Common myeloid progenitor, CD34-positive (primary cell): ENCODE results near the gene SOX5.

Experiments used
- CTCF ChIA-PET: fragments of 350-600 bp; sonication (Branson Sonifier 250); formaldehyde crosslinking; loops from one replicate; lab custom pipeline; 2021; ENCODE audit warnings: antibody characterized with exemption; lab: Charles Lee
- POLR2A ChIA-PET: fragments of 350-600 bp; sonication (Branson Sonifier 250); formaldehyde crosslinking; loops from one replicate; lab custom pipeline; 2021; ENCODE audit warnings: antibody characterized with exemption; lab: Charles Lee
- DNase-seq, 3 donors: peaks; one replicate each; pipeline versions ENCODE4 v3.0.0 to v3.0.0-alpha.2; 2013
- H3K27ac ChIP-seq, 2 experiments: 1 replicate in 1 of 2; 2 replicates in 1 of 2; pipeline ENCODE4 v1.7.0; 2013; ENCODE audit warnings: inconsistent platforms in 2 of 2, low read length in 2 of 2, mild to moderate bottlenecking in 2 of 2, low read depth in 1 of 2, moderate library complexity in 1 of 2; ENCODE audit not compliant: severe bottlenecking in 2 of 2, insufficient read depth in 1 of 2, poor library complexity in 1 of 2
- H3K27me3 ChIP-seq, 5 experiments: replicated peaks in 2 of 5; 1 replicate in 3 of 5; 2 replicates in 2 of 5; pipeline versions ENCODE4 v1.6.1 to v1.7.0; 2013; ENCODE audit warnings: low read length in 4 of 5, mild to moderate bottlenecking in 2 of 5, moderate library complexity in 2 of 5, inconsistent platforms in 1 of 5; ENCODE audit not compliant: insufficient read depth in 5 of 5, control insufficient read depth in 4 of 5
- H3K36me3 ChIP-seq, 4 experiments: 1 replicate in 2 of 4; 2 replicates in 2 of 4; pipeline versions ENCODE4 v1.6.1 to v1.7.0; 2013; ENCODE audit warnings: low read length in 3 of 4, control low read depth in 1 of 4, mild to moderate bottlenecking in 1 of 4; ENCODE audit not compliant: control insufficient read depth in 4 of 4, insufficient read depth in 4 of 4
- H3K4me1 ChIP-seq, 4 experiments: 1 replicate in 3 of 4; 2 replicates in 1 of 4; pipeline versions ENCODE4 v1.6.1 to v1.7.1; 2013; ENCODE audit warnings: low read length in 3 of 4, mild to moderate bottlenecking in 3 of 4, control low read depth in 1 of 4, inconsistent platforms in 1 of 4, moderate library complexity in 1 of 4; ENCODE audit not compliant: control insufficient read depth in 4 of 4, insufficient read depth in 4 of 4; ENCODE audit errors: control extremely low read depth in 1 of 4
- H3K4me3 ChIP-seq, 7 experiments: 1 replicate in 4 of 7; 2 replicates in 3 of 7; pipeline versions ENCODE4 v1.5.1 to v1.7.0; 2013; ENCODE audit warnings: mild to moderate bottlenecking in 7 of 7, low read length in 6 of 7, moderate library complexity in 6 of 7, inconsistent platforms in 2 of 7, low read depth in 2 of 7, control low read depth in 1 of 7; ENCODE audit not compliant: insufficient read depth in 4 of 7, control insufficient read depth in 1 of 7; ENCODE audit errors: extremely low read depth in 1 of 7
- H3K9me3 ChIP-seq, 5 experiments: 1 replicate in 4 of 5; 2 replicates in 1 of 5; pipeline versions ENCODE4 v1.6.1 to v1.7.1; 2013; ENCODE audit warnings: low read length in 4 of 5, mild to moderate bottlenecking in 2 of 5, inconsistent platforms in 1 of 5, low read depth in 1 of 5, moderate library complexity in 1 of 5; ENCODE audit not compliant: control insufficient read depth in 4 of 5, insufficient read depth in 2 of 5; ENCODE audit errors: control extremely low read depth in 1 of 5
- WGBS: methylation state at CpG from one replicate; pipeline ENCODE4 v1.1.5; 2013; ENCODE audit not compliant: insufficient coverage; 5-methylcytosine and 5-hydroxymethylcytosine counted together

The SOX5 gene

GRCh38 chr12:23540572-23540971 is 408.9 kb downstream of the SOX5 start:
- ChIA-PET POLR2A (no interaction called here), CTCF (interaction anchor here (0.5 kb wide), 1 partner anchor 1089 kb away, joined by 3 read pairs; no protein-coding TSS in a partner anchor)
- H3K9me3 ChIP-seq: no peaks in the 10 kb centered on the region
- no peaks in the 10 kb centered on the region for H3K27me3 ChIP-seq
- H3K4me3 ChIP-seq: no peak overlapping the region
- no peaks in the 10 kb centered on the region for H3K4me1 ChIP-seq
- 100% methylated on average over 4 of the region's 7 CpGs for WGBS
- DNase-seq: no peak
- H3K36me3 ChIP-seq: no peaks in the 10 kb centered on the region
- H3K27ac ChIP-seq: no peak overlapping the region

- Histone ChIP-seq H3K36me3 (no peaks in the 10 kb centered on the region), H3K4me3 (no peak overlapping the region), H3K9me3 (no peaks in the 10 kb centered on the region), H3K27ac (no peak overlapping the region), H3K27me3 (no peaks in the 10 kb centered on the region), H3K4me1 (no peaks in the 10 kb centered on the region)
- CTCF ChIA-PET: no interaction called here
- POLR2A ChIA-PET: no interaction called here
- 97% methylated on average over 7 of the region's 7 CpGs for WGBS
- DNase-seq: no peak
These were observed 413.2 kb downstream of the SOX5 start for GRCh38 chr12:23536293-23536692.

DNA sequence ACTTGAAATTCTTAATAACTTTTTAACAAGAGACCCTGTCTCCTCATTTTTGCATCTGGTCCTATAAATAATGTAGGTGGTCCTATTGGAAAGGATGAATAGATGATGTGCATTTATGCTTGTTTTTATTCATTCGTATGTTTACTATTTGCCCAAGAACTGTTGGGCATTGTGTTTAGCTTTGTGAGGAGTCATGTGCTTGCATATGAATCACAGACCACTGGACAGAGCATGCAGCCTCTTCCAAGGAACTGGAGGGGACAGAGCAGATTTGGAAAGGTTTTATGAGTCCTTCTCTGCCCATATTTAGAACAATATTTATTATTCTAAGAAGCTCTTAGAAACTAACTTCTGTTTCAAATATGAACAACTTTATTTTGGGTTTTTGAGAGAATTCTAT is 414.0 kb downstream of the SOX5 start:
- no peaks in the 10 kb centered on the region for H3K36me3 ChIP-seq
- H3K4me3 ChIP-seq: no peak overlapping the region
- H3K27me3 ChIP-seq: no peaks in the 10 kb centered on the region
- H3K27ac ChIP-seq: no peak overlapping the region
- ChIA-PET POLR2A (no interaction called here), CTCF (no interaction called here)
- 100% methylated on average over 1 of the region's 1 CpG for WGBS
- no peaks in the 10 kb centered on the region for H3K4me1 ChIP-seq
- no peak for DNase-seq
- no peaks in the 10 kb centered on the region for H3K9me3 ChIP-seq

GRCh38 chr12:23534196-23534595 is 415.3 kb downstream of the SOX5 start:
- CTCF ChIA-PET: no interaction called here
- WGBS: 96% methylated on average over 6 of the region's 8 CpGs
- Histone ChIP-seq H3K27me3 (no peaks in the 10 kb centered on the region), H3K9me3 (no peaks in the 10 kb centered on the region), H3K36me3 (no peaks in the 10 kb centered on the region), H3K4me3 (no peak overlapping the region), H3K27ac (no peak overlapping the region), H3K4me1 (no peaks in the 10 kb centered on the region)
- DNase-seq: no peak
- POLR2A ChIA-PET: no interaction called here

DNA sequence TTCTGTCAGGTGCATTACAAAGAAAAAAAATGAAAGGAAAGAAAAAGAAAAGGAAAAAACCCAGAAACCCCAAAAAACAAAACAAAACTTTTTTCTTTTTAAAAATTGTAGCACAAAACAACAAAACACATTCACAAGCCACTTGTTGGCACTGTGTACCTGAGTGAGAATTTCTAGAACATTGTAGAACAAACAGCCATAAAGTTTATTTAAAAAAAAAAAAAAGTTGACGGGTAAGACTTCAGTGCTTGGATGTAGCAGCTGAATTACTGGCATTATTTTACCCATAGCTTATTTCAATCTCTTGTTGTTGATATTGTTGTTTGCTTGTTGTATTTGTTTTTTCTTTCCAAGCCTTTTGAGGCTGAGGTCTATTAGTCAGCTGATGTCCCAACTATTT is 415.8 kb downstream of the SOX5 start:
- H3K4me3 ChIP-seq: no peak overlapping the region
- H3K27ac ChIP-seq: no peak overlapping the region
- H3K36me3 ChIP-seq: no peaks in the 10 kb centered on the region
- ChIA-PET CTCF (no interaction called here), POLR2A (no interaction called here)
- no peaks in the 10 kb centered on the region for H3K9me3 ChIP-seq
- H3K4me1 ChIP-seq: no peaks in the 10 kb centered on the region
- no CpG with 5 or more reads among the region's 1 CpG for WGBS
- no peaks in the 10 kb centered on the region for H3K27me3 ChIP-seq
- no peak for DNase-seq

- Histone ChIP-seq H3K27me3 (no peaks in the 10 kb centered on the region), H3K36me3 (no peaks in the 10 kb centered on the region), H3K4me1 (no peaks in the 10 kb centered on the region), H3K4me3 (no peak overlapping the region), H3K9me3 (no peaks in the 10 kb centered on the region), H3K27ac (no peak overlapping the region)
- ChIA-PET POLR2A (no interaction called here), CTCF (no interaction called here)
- DNase-seq: no peak
These were observed 416.2 kb downstream of the SOX5 start for GRCh38 chr12:23533265-23533664.

- H3K9me3 ChIP-seq: no peaks in the 10 kb centered on the region
These were observed 421.2 kb downstream of the SOX5 start for GRCh38 chr12:23528316-23528715.

More at GRCh38 chr12:23528316-23528715, 421.2 kb downstream of the SOX5 start:
- no peaks in the 10 kb centered on the region for H3K4me1 ChIP-seq
- no peak for DNase-seq
- ChIA-PET POLR2A (interaction anchor here (0.6 kb wide), 1 partner anchor 143 kb away, joined by 3 read pairs; no protein-coding TSS in a partner anchor), CTCF (no interaction called here)
- H3K27me3 ChIP-seq: no peaks in the 10 kb centered on the region
- H3K36me3 ChIP-seq: no peaks in the 10 kb centered on the region
- WGBS: no CpG with 5 or more reads among the region's 1 CpG
- no peak overlapping the region for H3K27ac ChIP-seq
- H3K4me3 ChIP-seq: no peak overlapping the region
